Tibial artery (tissue), 4 donors: ENCODE measurements around the gene PRKACA.

Experiments
- DNase-seq, 2 donors: peaks; one replicate each; pipeline ENCODE4 v3.0.0-alpha.2; 2019
- H3K27ac ChIP-seq, 2 donors: fragments of 200-600 bp; sonication (generic) in 1 of 2; 1 replicate in 1 of 2; 2 replicates in 1 of 2; pipeline ENCODE4 v1.5.1; 2018 to 2019; ENCODE audit warnings: mild to moderate bottlenecking in 1 of 2
- H3K27me3 ChIP-seq, 2 donors: fragments of 200-600 bp; sonication (generic) in 1 of 2; one replicate each; pipeline versions ENCODE4 v1.5.1 to v1.6.0; 2016 to 2019
- H3K36me3 ChIP-seq, 3 donors: fragments of 200-600 bp; sonication (generic) in 2 of 3; one replicate each; pipeline ENCODE4 v1.5.1; 2016 to 2019; ENCODE audit warnings: mild to moderate bottlenecking in 2 of 3
- H3K4me1 ChIP-seq, 4 donors: fragments of 200-600 bp; sonication (generic) in 2 of 4; 1 replicate in 3 of 4; 2 replicates in 1 of 4; pipeline ENCODE4 v1.5.1; 2016 to 2019
- H3K4me3 ChIP-seq, 2 donors: fragments of 200-600 bp; sonication (generic) in 1 of 2; 1 replicate in 1 of 2; 2 replicates in 1 of 2; pipeline ENCODE4 v1.5.1; 2018 to 2019; ENCODE audit warnings: mild to moderate bottlenecking in 2 of 2
- H3K9me3 ChIP-seq, 3 donors: fragments of 200-600 bp; sonication (generic) in 1 of 3; one replicate each; pipeline ENCODE4 v1.5.1; 2016 to 2019
- CTCF ChIP-seq, 2 experiments: fragments of 200-600 bp in 1 of 2; fragments of 450-650 bp in 1 of 2; IDR thresholded peaks; one replicate each; pipeline ENCODE4 v1.5.1; 2017 to 2019; ENCODE audit warnings: antibody characterized with exemption in 2 of 2, mild to moderate bottlenecking in 1 of 2, moderate library complexity in 1 of 2
- intact Hi-C: fragments of 100-400 bp; cut with DNase I; formaldehyde crosslinking; loops from one replicate; pipeline ENCODE4 v1.15.0; 2023; ENCODE audit warnings: low total_unique reads

The PRKACA gene

GRCh38 chr19:14102102-14102696, 15.4 kb downstream of the PRKACA start:
- intact Hi-C loops = no loop called here
- Histone ChIP-seq H3K27ac (peak overlapping the region in 1 of 2 donors; percentile 24), H3K4me1 (peaks cover 0 to 16% (median 5%) of the 10 kb centered on the region in 4 donors), H3K9me3 (no peaks in the 10 kb centered on the region), H3K27me3 (no peaks in the 10 kb centered on the region), H3K4me3 (no peak overlapping the region), H3K36me3 (peaks cover 62 to 97% (median 76%) of the 10 kb centered on the region in 3 donors)
- TF ChIP-seq CTCF (IDR thresholded peaks at IDR 0.05) = no peak
- DNase-seq = no peak

- peaks cover 68 to 97% (median 79%) of the 10 kb centered on the region in 3 donors for H3K36me3 ChIP-seq
- no peak overlapping the region for H3K4me3 ChIP-seq
- intact Hi-C loops = no loop called here
- DNase-seq = no peak
- no peaks in the 10 kb centered on the region for H3K27me3 ChIP-seq
- no peak for TF ChIP-seq CTCF (IDR thresholded peaks at IDR 0.05)
- H3K27ac ChIP-seq = no peak overlapping the region
- H3K9me3 ChIP-seq = no peaks in the 10 kb centered on the region
- peaks cover 0 to 4% (median 0%) of the 10 kb centered on the region in 4 donors for H3K4me1 ChIP-seq
Measured at GRCh38 chr19:14101003-14101545, 16.5 kb downstream of the PRKACA start.

- peak in 1 of 2 experiments; percentile 6 for TF ChIP-seq CTCF (IDR thresholded peaks at IDR 0.05)
- Histone ChIP-seq H3K4me1 (no peaks in the 10 kb centered on the region), H3K27me3 (no peaks in the 10 kb centered on the region), H3K27ac (no peak overlapping the region), H3K9me3 (peaks cover 0 to 8% (median 0%) of the 10 kb centered on the region in 3 donors), H3K36me3 (peaks cover 51 to 67% (median 53%) of the 10 kb centered on the region in 3 donors), H3K4me3 (no peak overlapping the region)
- intact Hi-C loops = loop anchor here (1.0 kb wide), 1 partner anchor 13 kb away; no protein-coding TSS in a partner anchor
- DNase-seq = no peak
Measured at GRCh38 chr19:14097532-14098151, 19.9 kb downstream of the PRKACA start.

GRCh38 chr19:14096272-14096992, 21.1 kb downstream of the PRKACA start:
- H3K27ac ChIP-seq = no peak overlapping the region
- TF ChIP-seq CTCF (IDR thresholded peaks at IDR 0.05) = no peak
- peaks cover 41 to 55% (median 42%) of the 10 kb centered on the region in 3 donors for H3K36me3 ChIP-seq
- intact Hi-C loops = no loop called here
- H3K4me1 ChIP-seq = peaks cover 0 to 9% (median 7%) of the 10 kb centered on the region in 4 donors
- no peak overlapping the region for H3K4me3 ChIP-seq
- DNase-seq = no peak
- H3K9me3 ChIP-seq = peaks cover 0 to 8% (median 0%) of the 10 kb centered on the region in 3 donors
- no peaks in the 10 kb centered on the region for H3K27me3 ChIP-seq

- H3K36me3 ChIP-seq = peaks cover 25 to 39% (median 26%) of the 10 kb centered on the region in 3 donors
- DNase-seq = no peak
Measured at GRCh38 chr19:14094854-14095253, 22.7 kb downstream of the PRKACA start.

More at GRCh38 chr19:14094854-14095253, 22.7 kb downstream of the PRKACA start:
- Histone ChIP-seq H3K27ac (no peak overlapping the region), H3K27me3 (no peaks in the 10 kb centered on the region), H3K9me3 (peaks cover 0 to 8% (median 0%) of the 10 kb centered on the region in 3 donors), H3K4me1 (peaks cover 0 to 11% (median 8%) of the 10 kb centered on the region in 4 donors), H3K4me3 (no peak overlapping the region)
- intact Hi-C loops = no loop called here
- no peak for TF ChIP-seq CTCF (IDR thresholded peaks at IDR 0.05)
